ENCODE data around the gene TBX1.

Gene TBX1

DNA sequence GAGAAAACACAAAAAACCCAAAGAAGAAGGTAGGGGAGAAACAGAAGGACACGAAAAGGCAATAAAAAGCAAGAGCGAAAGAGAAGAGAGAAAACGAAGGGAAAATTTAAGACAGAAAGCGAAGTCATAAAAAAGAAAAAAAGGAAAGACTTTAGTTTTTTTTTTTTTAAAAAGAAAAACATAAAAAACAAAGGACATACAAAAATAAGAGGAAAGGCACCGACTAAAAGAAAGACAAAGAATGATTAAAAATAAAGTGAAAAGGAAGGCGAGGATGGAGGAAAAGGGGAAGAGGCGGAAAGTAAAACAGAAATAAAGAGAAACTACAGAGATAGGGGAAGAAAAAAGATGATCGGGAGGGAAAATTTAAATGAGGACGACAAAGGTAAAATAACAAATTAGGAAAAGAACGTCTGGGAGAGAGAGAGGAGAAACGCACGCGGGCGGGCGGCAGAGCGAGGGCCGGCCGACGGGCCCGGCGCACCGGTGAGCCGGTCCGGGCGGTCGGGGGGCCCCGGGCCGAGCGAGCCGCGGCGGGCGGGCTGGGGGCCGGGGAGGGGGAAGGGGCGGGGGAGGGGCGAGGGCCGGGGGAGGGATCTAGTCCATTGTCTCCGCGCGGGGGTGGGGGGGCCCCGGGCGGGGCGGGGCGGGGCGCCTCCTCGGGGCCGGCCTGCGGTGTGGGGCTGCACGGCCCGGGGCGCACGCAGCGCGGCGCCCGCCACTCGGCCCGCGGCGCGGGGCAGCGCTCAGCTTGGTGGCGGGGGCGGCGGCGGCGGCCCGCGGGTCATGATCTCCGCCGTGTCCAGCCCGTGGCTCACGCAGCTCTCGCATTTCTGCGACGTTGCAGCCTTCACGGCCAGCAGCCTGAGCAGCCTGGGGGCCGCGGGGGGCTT, at the start of gene TBX1:
Gene TBX1, plus strand, starts transcription at position 721 of the 893 bp plus-strand sequence. Its CDS starts 66 bp downstream, at position 787.
- DNase-seq = peak; percentile 37

- no peak for DNase-seq
Measured at GRCh38 chr22:19713245-19713644, 47.3 kb upstream of the TBX1 start.

GRCh38 chr22:19713650-19714311, 46.8 kb upstream of the TBX1 start:
- DNase-seq = no peak

GRCh38 chr22:19714312-19715187, 46.0 kb upstream of the TBX1 start, which contains the start of gene SEPTIN5:
SEPTIN5 (plus strand) TSS chr22:19714503; CDS start chr22:19714589, 86 bp downstream.
- DNase-seq = peak; percentile 14

- no peak for DNase-seq
Measured at GRCh38 chr22:19715188-19715930, 45.2 kb upstream of the TBX1 start.

DNA sequence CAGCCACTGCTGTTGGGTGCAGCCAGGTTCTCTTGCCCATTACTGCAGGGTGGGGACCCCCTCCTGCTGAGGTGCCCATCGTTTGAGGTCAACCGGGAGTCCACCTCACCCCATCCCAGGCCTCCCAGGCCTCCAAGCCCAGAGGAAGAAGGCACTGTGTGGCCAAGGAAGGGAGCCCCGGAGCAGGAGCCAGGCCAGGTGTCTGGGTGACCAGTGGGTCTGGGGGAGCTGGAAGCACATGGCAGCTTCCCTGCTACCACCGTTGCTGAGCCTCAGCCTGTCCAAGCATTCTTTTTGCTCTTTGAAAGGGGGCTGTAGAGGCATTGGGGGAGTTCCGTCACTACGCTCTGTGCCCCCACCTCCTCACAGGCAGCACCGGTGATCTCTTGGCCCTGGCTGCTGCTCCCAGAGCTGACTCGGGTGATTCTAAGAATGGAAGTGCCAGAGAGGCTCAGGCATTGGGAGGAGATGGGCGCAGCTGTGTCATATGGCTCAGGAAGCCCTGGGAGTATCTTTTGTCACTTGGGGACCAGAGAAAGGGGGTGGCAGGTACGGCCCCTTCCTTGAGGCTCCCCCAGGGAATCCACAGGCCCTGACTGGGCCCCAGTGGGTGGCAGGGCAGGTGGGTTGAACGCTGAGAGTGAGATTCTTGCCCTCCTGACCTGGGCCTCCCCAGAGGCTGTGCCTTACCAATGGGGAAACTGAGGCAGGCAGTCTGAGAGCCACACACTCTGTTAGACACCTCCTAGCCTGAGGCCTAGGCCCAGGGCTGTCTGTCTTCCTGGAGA, 44.3 kb upstream of the TBX1 start:
- no peak for DNase-seq

GRCh38 chr22:19716829-19717105, 43.8 kb upstream of the TBX1 start:
- no peak for DNase-seq

GRCh38 chr22:19717181-19717580, 43.4 kb upstream of the TBX1 start:
- DNase-seq = no peak

DNA sequence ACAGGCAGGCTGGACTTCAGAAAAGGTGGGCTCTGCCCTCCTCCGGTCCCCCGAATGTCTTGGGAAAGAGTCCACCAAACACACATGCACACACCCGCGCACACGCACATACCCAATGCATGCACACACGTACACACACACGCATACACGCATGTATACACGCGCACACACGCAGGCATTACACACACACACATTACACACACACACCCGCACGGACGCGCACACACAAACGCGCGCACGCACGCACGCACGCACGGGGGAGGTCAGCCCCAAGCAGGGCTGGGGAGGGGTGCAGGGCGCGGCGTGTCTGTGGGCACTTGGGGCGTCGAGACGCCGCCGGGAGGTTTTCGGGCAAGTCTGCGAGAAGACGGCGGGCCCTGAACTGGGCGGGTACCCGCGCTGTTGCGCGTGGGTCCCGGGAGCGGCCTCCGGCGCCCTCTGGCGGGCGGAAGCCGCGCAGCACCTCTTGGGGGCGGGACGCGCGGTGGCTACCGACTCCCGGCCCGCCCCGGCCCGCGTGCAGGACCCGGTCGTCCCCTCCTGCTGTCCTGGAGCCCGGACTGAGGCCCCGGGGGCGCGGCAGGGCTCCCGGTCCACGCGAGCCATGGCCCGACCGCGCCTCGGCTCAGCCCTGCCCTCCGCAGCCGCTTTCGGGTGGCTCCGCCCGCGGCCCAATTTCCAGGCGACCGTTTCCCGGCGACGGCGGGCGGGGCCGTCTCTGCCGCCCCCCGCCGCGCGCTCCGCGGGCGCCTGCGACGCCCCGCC, 42.7 kb upstream of the TBX1 start:
- peak; percentile 48 for DNase-seq

DNA sequence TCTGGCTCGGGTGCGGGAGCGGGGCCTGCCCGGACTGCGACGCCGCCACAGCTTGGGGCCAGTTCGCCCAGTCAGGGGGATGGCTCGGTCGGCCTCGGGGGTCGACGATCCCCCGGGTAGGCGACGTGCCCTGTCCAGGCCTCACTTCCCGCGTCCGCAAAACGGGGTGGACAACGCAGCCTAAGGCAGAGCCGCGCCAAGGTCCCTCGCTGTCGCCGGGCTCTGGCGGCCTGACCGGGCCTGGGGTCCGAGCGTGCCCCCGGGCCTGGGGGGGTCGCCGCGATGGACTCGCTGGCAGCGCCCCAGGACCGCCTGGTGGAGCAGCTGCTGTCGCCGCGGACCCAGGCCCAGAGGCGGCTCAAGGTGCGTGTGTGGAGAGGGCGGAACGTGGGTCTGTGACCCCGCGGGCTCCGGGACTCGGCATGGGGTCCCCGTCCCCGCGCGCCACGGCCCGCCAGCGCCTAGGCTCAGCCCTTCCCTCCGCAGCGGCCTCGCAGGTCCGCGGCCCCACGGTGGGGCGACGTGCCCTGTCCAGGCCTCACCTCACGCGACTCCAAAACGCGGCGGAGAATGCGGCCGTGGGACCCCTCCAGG, 42.0 kb upstream of the TBX1 start:
- DNase-seq = no peak

DNA sequence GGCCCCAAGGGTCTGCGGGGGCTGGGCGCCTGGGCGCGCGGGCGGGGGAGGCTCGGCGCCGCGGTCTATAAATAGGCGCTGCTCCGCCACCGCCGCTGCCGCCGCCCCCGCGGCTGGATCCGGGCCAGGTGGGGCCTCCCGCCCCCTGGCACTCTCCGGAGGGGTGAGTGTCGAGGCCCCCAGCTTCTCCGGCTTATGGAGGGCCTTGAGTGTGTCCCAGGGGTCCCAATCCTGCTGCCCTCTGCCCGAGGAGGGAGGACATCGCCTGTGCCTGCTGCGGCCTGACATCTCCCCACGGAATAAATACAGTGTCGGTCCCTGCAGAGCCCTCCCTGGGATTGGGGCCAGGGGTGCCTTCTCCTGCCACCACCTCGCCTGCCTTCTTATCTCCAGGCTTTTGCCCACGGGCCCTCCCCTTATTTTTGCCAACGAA, 41.5 kb upstream of the TBX1 start:
- DNase-seq = no peak

- DNase-seq = no peak
Measured at GRCh38 chr22:19719488-19720021, 41.0 kb upstream of the TBX1 start.

DNA sequence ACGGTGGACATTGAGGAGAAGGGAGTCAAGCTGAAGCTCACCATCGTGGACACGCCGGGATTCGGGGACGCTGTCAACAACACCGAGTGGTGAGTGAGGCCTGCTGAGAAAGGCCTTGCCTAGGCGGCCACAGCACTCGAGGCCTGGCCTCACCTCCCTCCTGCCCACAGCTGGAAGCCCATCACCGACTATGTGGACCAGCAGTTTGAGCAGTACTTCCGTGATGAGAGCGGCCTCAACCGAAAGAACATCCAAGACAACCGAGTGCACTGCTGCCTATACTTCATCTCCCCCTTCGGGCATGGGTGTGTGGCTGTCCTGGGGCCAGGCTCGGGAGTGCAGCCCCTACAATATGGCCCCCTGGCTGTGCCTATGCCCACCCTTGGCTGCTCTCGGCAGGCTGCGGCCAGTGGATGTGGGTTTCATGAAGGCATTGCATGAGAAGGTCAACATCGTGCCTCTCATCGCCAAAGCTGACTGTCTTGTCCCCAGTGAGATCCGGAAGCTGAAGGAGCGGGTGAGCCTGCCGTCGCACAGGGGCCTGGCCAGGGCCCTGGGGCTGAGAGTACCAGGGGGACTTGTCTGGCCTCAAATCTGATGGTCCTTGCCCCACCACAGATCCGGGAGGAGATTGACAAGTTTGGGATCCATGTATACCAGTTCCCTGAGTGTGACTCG, 40.3 kb upstream of the TBX1 start:
- DNase-seq = no peak

- DNase-seq = no peak
Measured at GRCh38 chr22:19720999-19721329, 39.6 kb upstream of the TBX1 start.

DNA sequence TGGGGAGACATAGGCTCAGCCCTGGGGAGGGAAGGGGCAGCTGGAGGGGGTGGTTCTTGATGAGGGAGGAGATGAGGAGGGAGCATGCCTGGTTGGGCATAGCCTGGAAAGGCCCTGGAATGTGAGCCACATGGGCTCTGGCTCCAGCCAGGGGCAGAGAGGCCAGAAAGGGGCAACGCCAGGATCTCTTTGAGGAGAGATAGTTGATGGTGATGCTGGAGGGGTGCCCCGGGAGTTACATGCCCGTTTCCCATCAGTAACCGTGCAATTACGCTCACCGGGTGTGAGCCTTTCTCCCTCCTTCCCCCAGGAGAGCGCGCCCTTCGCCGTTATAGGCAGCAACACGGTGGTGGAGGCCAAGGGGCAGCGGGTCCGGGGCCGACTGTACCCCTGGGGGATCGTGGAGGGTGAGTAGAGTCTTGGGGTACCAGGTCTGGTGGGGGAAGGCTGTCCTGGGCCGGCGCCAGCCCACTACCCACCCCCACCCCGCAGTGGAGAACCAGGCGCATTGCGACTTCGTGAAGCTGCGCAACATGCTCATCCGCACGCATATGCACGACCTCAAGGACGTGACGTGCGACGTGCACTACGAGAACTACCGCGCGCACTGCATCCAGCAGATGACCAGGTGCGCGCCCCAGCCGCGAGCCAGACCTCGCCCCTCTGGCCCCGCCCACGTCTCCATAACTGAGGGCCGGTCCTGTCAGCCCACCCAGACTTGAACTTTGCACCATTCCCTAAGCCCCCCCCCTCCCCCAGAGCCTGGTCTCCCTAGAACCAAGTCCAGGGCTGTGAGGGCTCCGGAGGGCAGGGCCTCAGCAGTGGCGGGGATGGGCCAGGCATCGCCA, 39.0 kb upstream of the TBX1 start:
- DNase-seq = no peak

DNA sequence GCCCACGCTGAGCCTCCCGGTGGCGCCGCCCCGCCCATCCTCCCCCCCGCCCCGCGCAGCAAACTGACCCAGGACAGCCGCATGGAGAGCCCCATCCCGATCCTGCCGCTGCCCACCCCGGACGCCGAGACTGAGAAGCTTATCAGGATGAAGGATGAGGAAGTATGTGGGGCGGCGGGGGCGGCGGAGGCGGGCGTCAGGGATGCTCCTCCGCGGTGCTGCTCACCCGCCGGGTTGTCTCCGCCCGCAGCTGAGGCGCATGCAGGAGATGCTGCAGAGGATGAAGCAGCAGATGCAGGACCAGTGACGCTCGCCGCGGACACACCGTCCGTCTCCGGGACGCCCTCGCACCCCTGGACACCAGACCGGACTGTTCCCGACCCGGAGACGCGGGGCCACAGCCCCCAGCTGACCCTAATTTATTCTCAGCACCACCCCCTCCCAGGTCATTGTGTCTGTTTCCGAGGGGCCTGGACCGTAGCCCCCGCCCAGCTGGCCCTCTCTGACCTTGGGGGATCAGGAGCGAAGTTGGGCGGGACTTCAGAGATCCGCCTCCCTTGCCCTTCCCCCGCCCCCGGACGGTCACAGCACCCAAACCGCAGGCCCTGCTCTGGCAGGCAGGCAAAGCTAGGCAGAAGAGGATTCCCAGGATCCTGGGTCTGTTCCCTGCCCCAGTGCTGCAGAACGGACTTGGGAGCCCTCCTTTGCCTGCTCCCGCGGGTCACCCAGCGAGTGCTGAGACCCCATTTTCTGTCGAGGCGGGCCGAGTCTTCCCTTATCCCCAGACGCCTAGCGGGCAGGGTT, 38.2 kb upstream of the TBX1 start:
- DNase-seq = no peak

GRCh38 chr22:19722982-19723231, 37.7 kb upstream of the TBX1 start:
- no peak for DNase-seq
